Heart right ventricle (tissue), 16 donors: Measurements from ENCODE around the gene SUPT7L. TPM values are rescaled to one million over a fixed set of nuclear protein-coding genes. Genes with fewer than 3 reads are reported as not detected.

Experiments
- ATAC-seq, 8 donors: fragments of 200-7000 bp; cut with Tn5 transposase; one replicate each; pipeline ENCODE4 v1.9.1; 2020; ENCODE audit warnings: mild to moderate bottlenecking in 8 of 8, moderate library complexity in 8 of 8, moderate number of reproducible peaks in 1 of 8
- DNase-seq, 2 donors: peaks; one replicate each; pipeline ENCODE4 v3.0.0-alpha.2; 2020
- H3K27ac ChIP-seq, 10 donors: fragments of 200-600 bp; sonication (generic) in 2 of 10; one replicate each; pipeline versions ENCODE4 v1.5.0 to v1.8.0; 2020 to 2022; ENCODE audit warnings: mild to moderate bottlenecking in 3 of 10
- H3K27me3 ChIP-seq, 7 donors: fragments of 200-600 bp; one replicate each; pipeline ENCODE4 v1.8.0; 2021 to 2022; ENCODE audit warnings: mild to moderate bottlenecking in 2 of 7
- H3K36me3 ChIP-seq, 9 donors: fragments of 200-600 bp; sonication (generic) in 1 of 9; one replicate each; pipeline versions ENCODE4 v1.5.0 to v1.8.0; 2020 to 2022; ENCODE audit warnings: mild to moderate bottlenecking in 2 of 9
- H3K4me1 ChIP-seq, 9 donors: fragments of 200-600 bp; sonication (generic) in 1 of 9; one replicate each; pipeline versions ENCODE4 v1.5.0 to v1.8.0; 2020 to 2022; ENCODE audit warnings: mild to moderate bottlenecking in 4 of 9
- H3K4me3 ChIP-seq, 10 donors: fragments of 200-600 bp; sonication (generic) in 2 of 10; one replicate each; pipeline versions ENCODE4 v1.5.0 to v1.8.0; 2020 to 2022; ENCODE audit warnings: mild to moderate bottlenecking in 7 of 10, moderate library complexity in 2 of 10
- H3K9me3 ChIP-seq, 11 donors: fragments of 200-600 bp in 10 of 11; sonication (generic) in 2 of 11; one replicate each; pipeline versions ENCODE4 v1.5.0 to v1.8.0; 2013 to 2022; ENCODE audit warnings: mild to moderate bottlenecking in 2 of 11, control low read depth in 1 of 11, moderate library complexity in 1 of 11
- CTCF ChIP-seq, 9 donors: fragments of 200-600 bp; sonication (generic) in 2 of 9; IDR thresholded peaks; one replicate each; pipeline versions ENCODE4 v1.5.0 to v1.8.0; 2021 to 2022; ENCODE audit warnings: antibody characterized with exemption in 9 of 9, mild to moderate bottlenecking in 5 of 9, moderate library complexity in 1 of 9
- WGBS, 2 donors: extraction: QIAGEN DNeasy Blood & Tissue Kit; methylation state at CpG; one replicate each; pipeline ENCODE4 v1.1.7; 2013; ENCODE audit warnings: inconsistent platforms in 1 of 2; 5-methylcytosine and 5-hydroxymethylcytosine counted together
- intact Hi-C, 10 donors: fragments of 100-400 bp; cut with DNase I; formaldehyde crosslinking; loops; one replicate each; pipeline versions ENCODE4 v1.11.1 to v1.14.2; 2022
- polyA plus RNA-seq, 2 donors: library from polyadenylated mRNA; stranded (reverse); fragments of 200-250 nt; gene quantifications; one replicate each; pipeline ENCODE4 v1.2.3, GENCODE V29; 2013
- total RNA-seq, 10 donors: library from RNA; stranded (reverse); fragmentation: NEBNext Ultra II Directional in 3 of 10; extraction: Animal tissue kit (Norgen Biotek cat#: 25700) in 3 of 10; gene quantifications; one replicate each; pipeline versions ENCODE4 v1.2.1 to v1.2.4, GENCODE V29; 2021 to 2023
- donor health status: Arrhythmogenic right ventricular cardiomyopathy.
- donor health status: ischemic (EF 13 %, LVEDD 7.1; RV severe dilation, severe dysfunction).
- donor health status: healthy with polysubstance abuse.
- donor health status: DM: no; HTN: yes; CAD: no.
- donor health status: DM: no; HTN: no; CAD: no.
- donor health status: ischemic (EF 25% LVEDD 6.9; RV normal size, moderate dysfunction).
- donor health status: ischemic (EF 25% LVEDD 5.7; RV mildly dilated, moderate dysfunction).
- donor health status: healthy.
- donor health status: DM: yes; HTN: yes; CAD: no.
- donor health status: Ischemic cardiomyopathy.
- donor health status: ischemic (EF 35%, LVEDD 5.7; RV mildly dilated, moderate dysfunction).
- donor health status: nonischemic (EF 11% LVEDD 7.7; RV severe dilation, severe dysfunction).
- donor health status: DM: yes; HTN: yes; CAD: no.
- donor health status: PGD.
- donor health status: ischemic (EF 29% LVEDD 5.4; RV normal size, mild dysfunction).
- donor health status: nonischemic (EF 23%, LVEDD 6.1; RV moderate dilation, normal function).

Gene SUPT7L
- total and polyA plus RNA-seq, 12 donors, result 18.4 to 42.3 (median 26.0) TPM

- no peak overlapping the region for H3K27ac ChIP-seq
- no peak overlapping the region for H3K4me3 ChIP-seq
- no peaks in the 10 kb centered on the region for H3K9me3 ChIP-seq
- intact Hi-C loops, result loop anchor here in 2 of 10 donors (10.0 kb wide), 2 partner anchors 130 to 220 kb away; partner anchors contain the start of genes FNDC4 (in 2 of the 2), GCKR (in 2 of the 2) and PPM1G (in 1 of the 2)
- no peak for TF ChIP-seq CTCF (IDR thresholded peaks at IDR 0.05)
- ATAC-seq (no peak), DNase-seq (no peak)
- H3K36me3 ChIP-seq, result peaks cover 0 to 51% (median 30%) of the 10 kb centered on the region in 9 donors
- H3K27me3 ChIP-seq, result no peaks in the 10 kb centered on the region
- peaks cover 4 to 33% (median 28%) of the 10 kb centered on the region in 9 donors for H3K4me1 ChIP-seq
These were observed 38.5 kb downstream of the SUPT7L start for GRCh38 chr2:27624943-27625342.

- no peak for ATAC-seq
- no peak for DNase-seq
- intact Hi-C loops, result loop anchor here in 2 of 10 donors (10.0 kb wide), 2 partner anchors 128 to 218 kb away; partner anchors contain the start of genes FNDC4 (in 2 of the 2), GCKR (in 2 of the 2) and PPM1G (in 1 of the 2)
- no peak overlapping the region for H3K27ac ChIP-seq
- WGBS, 2 donors, result 79 to 92% methylated on average over 3 of the region's 3 CpGs
- H3K4me1 ChIP-seq, result peaks cover 0 to 22% (median 18%) of the 10 kb centered on the region in 9 donors
- no peaks in the 10 kb centered on the region for H3K9me3 ChIP-seq
- no peak overlapping the region for H3K4me3 ChIP-seq
- peaks cover 0 to 71% (median 45%) of the 10 kb centered on the region in 9 donors for H3K36me3 ChIP-seq
- no peaks in the 10 kb centered on the region for H3K27me3 ChIP-seq
- TF ChIP-seq CTCF (IDR thresholded peaks at IDR 0.05), result no peak
These were observed 40.5 kb downstream of the SUPT7L start for GRCh38 chr2:27622921-27623384.

GRCh38 chr2:27621524-27621923, 41.9 kb downstream of the SUPT7L start:
- DNase-seq, result no peak
- no peak overlapping the region for H3K27ac ChIP-seq
- intact Hi-C loops, result loop anchor here in 2 of 10 donors (10.0 kb wide), 2 partner anchors 127 to 217 kb away; partner anchors contain the start of genes FNDC4 (in 2 of the 2), GCKR (in 2 of the 2) and PPM1G (in 1 of the 2)
- no peaks in the 10 kb centered on the region for H3K27me3 ChIP-seq
- no peak for TF ChIP-seq CTCF (IDR thresholded peaks at IDR 0.05)
- 59 to 68% methylated on average over 1 of the region's 1 CpG for WGBS, 2 donors
- H3K36me3 ChIP-seq, result peaks cover 0 to 85% (median 59%) of the 10 kb centered on the region in 9 donors
- H3K4me1 ChIP-seq, result peaks cover 0 to 8% (median 4%) of the 10 kb centered on the region in 9 donors
- H3K4me3 ChIP-seq, result no peak overlapping the region
- H3K9me3 ChIP-seq, result no peaks in the 10 kb centered on the region
- ATAC-seq, result no peak

- intact Hi-C loops, result no loop called here
- WGBS, 2 donors, result 95 to 96% methylated on average over 3 of the region's 3 CpGs
- ATAC-seq (no peak), DNase-seq (no peak)
- no peak overlapping the region for H3K4me3 ChIP-seq
- no peaks in the 10 kb centered on the region for H3K27me3 ChIP-seq
- TF ChIP-seq CTCF (IDR thresholded peaks at IDR 0.05), result no peak
- peaks cover 0 to 98% (median 56%) of the 10 kb centered on the region in 9 donors for H3K36me3 ChIP-seq
- H3K27ac ChIP-seq, result no peak overlapping the region
- no peaks in the 10 kb centered on the region for H3K9me3 ChIP-seq
- H3K4me1 ChIP-seq, result no peaks in the 10 kb centered on the region
These were observed 48.1 kb downstream of the SUPT7L start for GRCh38 chr2:27615316-27615715.
